ENCODE data around the gene PRPS2. TPM values are rescaled to one million over a fixed set of nuclear protein-coding genes. Genes with fewer than 3 reads are reported as not detected.

PRPS2 gene
- total and polyA plus RNA-seq, 2 of the 8 experiments (the other 6 are each of a cell fraction or from before 2014, with no cell fraction given): 11.8 to 31.4 TPM

GRCh38 chrX:12799118-12799517 is 7.9 kb downstream of the PRPS2 start:
- Histone ChIP-seq H3K23me2 (ENCODE audit: low read depth, low read length) (no peaks in the 10 kb centered on the region), H3K4me3 (ENCODE audit: extremely low read depth in 1 of 4, insufficient read depth in 2 of 4, low read depth in 3 of 4, low read length in 4 of 4) (no peak overlapping the region), H3K4ac (replicated peaks; ENCODE audit: insufficient read length, low read depth, low read length) (no peak overlapping the region), H3K56ac (replicated peaks; ENCODE audit: insufficient read length, low read depth, low read length) (no peak overlapping the region), H3K27ac (ENCODE audit: low read depth, low read length) (no peak overlapping the region), H3K79me1 (ENCODE audit: low read depth, low read length) (no peaks in the 10 kb centered on the region), H3K36me3 (ENCODE audit: control insufficient read depth in 2 of 4, insufficient read depth in 4 of 4, low read length in 3 of 4) (peaks cover 0 to 27% (median 3%) of the 10 kb centered on the region in 4 experiments; a peak in 4 of 8 replicates), H4K5ac (ENCODE audit: insufficient read length, low read depth, low read length) (no peak overlapping the region), H2BK120ac (replicated peaks; ENCODE audit: low read depth, low read length) (no peak overlapping the region), H4K8ac (ENCODE audit: extremely low read depth, insufficient read depth, low read length) (no peak overlapping the region), H3K9ac (replicated peaks in 1 of 4; ENCODE audit: extremely low read depth in 1 of 4, low read depth in 3 of 4, low read length in 3 of 4) (no peak overlapping the region), H3K4me2 (ENCODE audit: insufficient read depth in 1 of 2, low read depth in 2 of 2, low read length in 2 of 2) (no peak overlapping the region), H3K4me1 (replicated peaks in 1 of 4; ENCODE audit: control insufficient read depth in 3 of 4, insufficient read depth in 4 of 4, low read length in 3 of 4) (no peaks in the 10 kb centered on the region; a peak in 2 of 7 replicates), H3K18ac (ENCODE audit: extremely low read depth, low read length) (no peak overlapping the region), H2BK20ac (ENCODE audit: low read length) (no peak overlapping the region), H2AFZ (ENCODE audit: low read length) (no peak overlapping the region), H2BK15ac (ENCODE audit: low read length) (no peak overlapping the region), H2BK12ac (ENCODE audit: low read depth, low read length) (no peak overlapping the region), H4K20me1 (replicated peaks in 1 of 2; ENCODE audit: control insufficient read depth in 1 of 2, insufficient read depth in 2 of 2, low read length in 2 of 2) (peaks cover 0 to 4% of the 10 kb centered on the region in 2 experiments), H3K79me2 (ENCODE audit: control insufficient read depth in 1 of 2, insufficient read depth in 2 of 2, low read length in 2 of 2) (peaks cover 0 to 12% of the 10 kb centered on the region in 2 experiments; a peak in 2 of 4 replicates), H2AK5ac (ENCODE audit: low read depth, low read length) (no peak overlapping the region), H3K9me3 (ENCODE audit: insufficient read depth in 2 of 2, low read depth in 1 of 2, low read length in 1 of 2) (no peaks in the 10 kb centered on the region), H3K23ac (ENCODE audit: insufficient read length) (no peak overlapping the region), H4K91ac (replicated peaks; ENCODE audit: insufficient read length, low read length) (no peak overlapping the region), H3K27me3 (replicated peaks in 1 of 4; ENCODE audit: control insufficient read depth in 3 of 4, extremely low read depth in 1 of 4, insufficient read depth in 3 of 4, low read length in 3 of 4) (no peaks in the 10 kb centered on the region), H3K14ac (ENCODE audit: insufficient read length) (no peak overlapping the region), H2BK5ac (ENCODE audit: low read depth, low read length) (no peak overlapping the region)
- CTCF ChIA-PET (ENCODE audit: partially characterized antibody): no interaction called here
- no peak for DNase-seq (ENCODE audit: low read depth in 1 of 2, low spot score in 2 of 2)
- POLR2A ChIA-PET (ENCODE audit: partially characterized antibody): no interaction called here
- FAIRE-seq: no peak
- 90% methylated on average over 9 of the region's 13 CpGs; no CpG with 5 or more reads in 1 of the 2 experiments for WGBS, 2 experiments (ENCODE audit: extremely low coverage in 1 of 2, insufficient coverage in 1 of 2, insufficient read length in 1 of 2, insufficient replicate concordance in 2 of 2, low coverage in 1 of 2, low lambda C conversion rate in 2 of 2, missing lambda C conversion rate in 1 of 2)
- TF ChIP-seq CEBPB (IDR thresholded peaks at IDR 0.05; ENCODE audit: low read depth, low read length) (0 out of 2 replicates have a peak, but pooled peaks have one; percentile 20), SIRT6 (IDR thresholded peaks at IDR 0.05; ENCODE audit: low read length) (no peak), POLR2AphosphoS5 (IDR thresholded peaks at IDR 0.05; ENCODE audit: low read depth, low read length) (no peak), EGR1 (IDR thresholded peaks at IDR 0.05; ENCODE audit: borderline replicate concordance, low read depth, low read length) (no peak), GABPA (IDR thresholded peaks at IDR 0.05; ENCODE audit: borderline replicate concordance, insufficient read depth, low read length) (no peak), KDM5A (IDR thresholded peaks at IDR 0.05; ENCODE audit: low read length) (no peak), MAX (IDR thresholded peaks at IDR 0.05) (no peak)
